Measurements from ENCODE around the gene ZMYND8. TPM values are rescaled to one million over a fixed set of nuclear protein-coding genes. Genes with fewer than 3 reads are reported as not detected.

The ZMYND8 gene
- total and polyA plus RNA-seq, 2 of the 4 experiments (the other 2 are of a cell fraction) = 24.0 to 28.2 TPM

- Histone ChIP-seq H2BK15ac (ENCODE audit: low read depth, low read length) (peak overlapping the region; percentile 55; the same call in 1 of the 3 replicates), H3K4me2 (ENCODE audit: low read depth, low read length) (peak overlapping the region; percentile 69), H2AFZ (replicated peaks; ENCODE audit: low read length, poor library complexity) (peak overlapping the region; percentile 44), H2AK5ac (ENCODE audit: low read depth, low read length) (peak overlapping the region; percentile 5; the same call in 1 of the 2 replicates), H3K9me1 (ENCODE audit: insufficient read depth, low read length) (peaks cover 21% of the 10 kb centered on the region), H3K27me3 (ENCODE audit: control insufficient read depth, insufficient read depth, low read length) (no peaks in the 10 kb centered on the region), H4K91ac (ENCODE audit: insufficient read depth, low read depth, low read length) (peak overlapping the region; percentile 4; the same call in 1 of the 2 replicates), H3K23ac (ENCODE audit: low read depth, low read length) (no peak overlapping the region; the same call in 1 of the 2 replicates), H3K4me1 (ENCODE audit: control insufficient read depth, insufficient read depth, low read length) (peaks cover 16% of the 10 kb centered on the region), H3K56ac (ENCODE audit: extremely low read depth, insufficient read depth, low read length) (peak overlapping the region; percentile 50; the same call in 1 of the 2 replicates), H3K18ac (ENCODE audit: low read depth, low read length) (peak overlapping the region; percentile 22), H3K79me1 (ENCODE audit: low read depth in 1 of 2, low read length in 2 of 2) (peaks cover 29 to 69% of the 10 kb centered on the region in 2 experiments), H3K36me3 (ENCODE audit: control insufficient read depth, insufficient read depth, low read length) (peaks cover 18% of the 10 kb centered on the region), H3K4me3 (ENCODE audit: insufficient read depth, low read depth, low read length) (peak overlapping the region; percentile 9; the same call in 1 of the 2 replicates), H3K14ac (replicated peaks; ENCODE audit: low read depth, low read length) (peak overlapping the region; percentile 73), H3K4ac (ENCODE audit: low read depth, low read length) (peak overlapping the region; percentile 78), H4K5ac (ENCODE audit: low read depth, low read length) (peak overlapping the region; percentile 20), H3K27ac (ENCODE audit: insufficient read depth, low read length) (peak overlapping the region; percentile 78), H2BK120ac (ENCODE audit: low read depth, low read length) (peak overlapping the region; percentile 39), H2BK20ac (ENCODE audit: low read depth, low read length) (peak overlapping the region; percentile 69; the same call in 1 of the 2 replicates), H3K9ac (ENCODE audit: low read depth, low read length) (peak overlapping the region; percentile 72), H2AK9ac (replicated peaks; ENCODE audit: low read depth, low read length, poor library complexity) (peak overlapping the region; percentile 80), H2BK5ac (ENCODE audit: low read depth, low read length, poor library complexity, severe bottlenecking) (peak overlapping the region; percentile 71), H4K8ac (ENCODE audit: low read depth in 2 of 2, low read length in 2 of 2) (peak overlapping the region; percentile 11 to 16; a peak in 3 of 4 replicates), H3K9me3 (ENCODE audit: control insufficient read depth, insufficient read depth, low read length) (no peaks in the 10 kb centered on the region), H4K20me1 (ENCODE audit: insufficient read depth, low read length) (peaks cover 8% of the 10 kb centered on the region; the same call in 1 of the 2 replicates)
- dilution Hi-C loops (cut with HindIII; ENCODE audit: low sequenced_read_pairs, unreplicated experiment) (loop anchor here (25.0 kb wide), 1 partner anchor 131 kb away; no protein-coding TSS in a partner anchor), intact Hi-C loops (cut with micrococcal nuclease) (no loop called here), in situ Hi-C loops (cut with MboI; ENCODE audit: low sequenced_read_pairs) (no loop called here)
- DNase-seq = peak; percentile 81
- TF ChIP-seq RCOR1 (IDR thresholded peaks at IDR 0.05; ENCODE audit: insufficient replicate concordance, low read length) (no peak), NFE2L2 (IDR thresholded peaks at IDR 0.05; ENCODE audit: low read depth, low read length) (peak; percentile 68), FOS (IDR thresholded peaks at IDR 0.05; ENCODE audit: low read depth, low read length) (peak; percentile 64; the same call in 1 of the 2 replicates), CEBPB (IDR thresholded peaks at IDR 0.05; ENCODE audit: low read depth, low read length) (0 out of 2 replicates have a peak, but pooled peaks have one; percentile 3), MAFK (IDR thresholded peaks at IDR 0.05; ENCODE audit: low read depth, low read length) (peak; percentile 33; the same call in 1 of the 2 replicates), MAZ (IDR thresholded peaks at IDR 0.05; ENCODE audit: borderline replicate concordance, low read depth, low read length) (no peak), SMC3 (IDR thresholded peaks at IDR 0.05; ENCODE audit: low read depth, low read length) (no peak)
- ChIA-PET CTCF (interaction anchor here (0.8 kb wide), 1 partner anchor 504 kb away, joined by 3 read pairs; no protein-coding TSS in a partner anchor), POLR2A (ENCODE audit: unreplicated experiment) (no interaction called here)
- no TSS peak for BruUV-seq (replicated peaks)
- 20% methylated on average over 2 of the region's 8 CpGs; no CpG with 5 or more reads in 1 of the 2 experiments for WGBS, 2 experiments (ENCODE audit: extremely low coverage in 2 of 2, insufficient read length in 1 of 2)
- peak; percentile 71 for ATAC-seq (ENCODE audit: low read depth)
Observed at GRCh38 chr20:47256668-47257236, 99.7 kb downstream of the ZMYND8 start.

All from IMR-90 (cell line).